Right lobe of liver (tissue), 6 donors: Measurements from ENCODE around the gene DDX39A. TPM values are rescaled to one million over a fixed set of nuclear protein-coding genes. Genes with fewer than 3 reads are reported as not detected.

Experiments
- ATAC-seq, 4 donors: fragments of 200-7000 bp; cut with Tn5 transposase; one replicate each; pipeline ENCODE4 v1.9.1; 2020; ENCODE audit warnings: mild to moderate bottlenecking in 4 of 4, moderate library complexity in 4 of 4
- DNase-seq, 3 donors: peaks; one replicate each; pipeline ENCODE4 v3.0.0-alpha.2; 2020
- H3K27ac ChIP-seq, 3 donors: fragments of 200-600 bp; one replicate each; pipeline ENCODE4 v1.8.0; 2022
- H3K27me3 ChIP-seq, 2 donors: fragments of 200-600 bp; one replicate each; pipeline ENCODE4 v1.8.0; 2022
- H3K36me3 ChIP-seq, 4 donors: fragments of 200-600 bp; sonication (generic) in 1 of 4; one replicate each; pipeline versions ENCODE4 v1.5.1 to v1.8.0; 2017 to 2022; ENCODE audit warnings: control low read depth in 1 of 4
- H3K4me1 ChIP-seq, 4 donors: fragments of 200-600 bp; sonication (generic) in 1 of 4; one replicate each; pipeline versions ENCODE4 v1.5.1 to v1.8.0; 2017 to 2022; ENCODE audit warnings: control low read depth in 1 of 4
- H3K4me3 ChIP-seq, 3 donors: fragments of 200-600 bp; one replicate each; pipeline ENCODE4 v1.8.0; 2022
- H3K9me3 ChIP-seq, 4 donors: fragments of 200-600 bp; sonication (generic) in 1 of 4; one replicate each; pipeline versions ENCODE4 v1.5.1 to v1.8.0; 2017 to 2022; ENCODE audit warnings: control low read depth in 1 of 4
- POLR2A ChIP-seq: fragments of 450-650 bp; IDR thresholded peaks from one replicate; pipeline ENCODE4 v1.6.1; 2017; ENCODE audit warnings: antibody characterized with exemption, mild to moderate bottlenecking
- WGBS: methylation state at CpG from one replicate; pipeline ENCODE4 v1.1.6; 2018; ENCODE audit warnings: low coverage, low lambda C conversion rate; ENCODE audit not compliant: insufficient coverage; ENCODE audit errors: missing lambda C conversion rate; 5-methylcytosine and 5-hydroxymethylcytosine counted together
- intact Hi-C, 2 donors: fragments of 100-400 bp; cut with DNase I; formaldehyde crosslinking; loops; one replicate each; pipeline versions ENCODE4 v1.11.2 to v1.14.1; 2022
- total RNA-seq, 6 experiments: library from RNA; depleted of rRNA in 2 of 6; stranded (reverse); fragments of >200 nt in 2 of 6; fragmentation: NEBNext Ultra II Directional in 3 of 6; extraction: Animal tissue kit (Norgen Biotek cat#: 25700) in 3 of 6; gene quantifications; one replicate each; pipeline versions ENCODE4 v1.1.0 to v1.2.4, GENCODE V29; 2016 to 2023
- TF ChIP-seq, protein P1 (sequence below), 4 donors: fragments of 200-600 bp in 3 of 4; fragments of 450-650 bp in 1 of 4; IDR thresholded peaks; one replicate each; pipeline versions ENCODE4 v1.5.1 to v1.8.0; 2016 to 2022; ENCODE audit warnings: antibody characterized with exemption in 4 of 4, mild to moderate bottlenecking in 2 of 4
- donor health status: DM: no; HTN: yes; CAD: no.
- donor health status: DM: no; HTN: no; CAD: no.
- donor health status: DM: no; HTN: no; CAD: no.
- donor health status: DM: no; HTN: yes; CAD: no.
- donor health status: DM: no; HTN: yes; CAD: no.

Gene DDX39A
- total RNA-seq, 6 experiments from 2014 or later, result 12.9 to 34.5 (median 24.6) TPM

DNA sequence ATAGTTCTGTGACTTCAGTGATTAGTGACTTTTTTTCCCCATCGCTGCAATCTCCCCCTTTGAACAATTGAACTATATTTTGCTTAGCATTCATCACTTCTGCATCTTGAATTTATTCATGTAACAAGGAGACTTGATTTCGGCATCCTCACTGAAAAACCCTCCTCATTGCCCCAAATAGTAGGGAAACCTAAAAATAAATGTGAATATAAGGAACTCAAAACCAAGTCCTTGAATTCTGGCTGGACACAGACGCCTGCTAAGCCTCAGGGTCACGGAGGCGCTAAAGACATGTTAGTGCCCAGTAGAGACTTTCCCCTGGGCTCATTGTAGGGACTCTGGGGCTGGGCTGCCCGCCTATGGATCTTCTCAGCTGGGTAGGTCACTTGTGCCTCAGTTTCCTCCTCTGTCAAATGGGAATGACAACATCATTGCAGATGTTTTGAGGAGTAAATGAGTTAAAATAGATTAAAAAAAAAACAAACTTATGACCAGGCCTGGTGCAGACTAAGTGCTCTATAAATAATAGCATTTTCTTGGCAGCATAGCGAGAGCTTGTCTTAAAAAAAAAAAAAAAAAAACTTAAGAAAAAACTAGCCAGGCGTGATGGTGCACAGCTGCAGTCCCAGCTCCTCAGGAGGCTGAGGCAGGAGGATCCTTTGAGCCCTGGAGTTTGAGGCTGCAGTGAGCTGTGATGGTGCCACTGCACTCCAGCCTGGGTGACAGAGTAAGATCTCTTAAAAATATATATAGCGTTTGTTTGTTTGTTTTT lies 39.7 kb downstream of the DDX39A start:
- intact Hi-C loops, result no loop called here
- WGBS, result 50% methylated on average over 9 of the region's 9 CpGs
- DNase-seq (no peak), ATAC-seq (no peak)
- Histone ChIP-seq H3K36me3 (no peaks in the 10 kb centered on the region), H3K27me3 (no peaks in the 10 kb centered on the region), H3K4me1 (peaks cover 0 to 7% (median 0%) of the 10 kb centered on the region in 4 donors), H3K4me3 (no peak overlapping the region), H3K27ac (no peak overlapping the region), H3K9me3 (no peaks in the 10 kb centered on the region)
- TF ChIP-seq POLR2A, result no peak
- TF ChIP-seq, protein P1, sequence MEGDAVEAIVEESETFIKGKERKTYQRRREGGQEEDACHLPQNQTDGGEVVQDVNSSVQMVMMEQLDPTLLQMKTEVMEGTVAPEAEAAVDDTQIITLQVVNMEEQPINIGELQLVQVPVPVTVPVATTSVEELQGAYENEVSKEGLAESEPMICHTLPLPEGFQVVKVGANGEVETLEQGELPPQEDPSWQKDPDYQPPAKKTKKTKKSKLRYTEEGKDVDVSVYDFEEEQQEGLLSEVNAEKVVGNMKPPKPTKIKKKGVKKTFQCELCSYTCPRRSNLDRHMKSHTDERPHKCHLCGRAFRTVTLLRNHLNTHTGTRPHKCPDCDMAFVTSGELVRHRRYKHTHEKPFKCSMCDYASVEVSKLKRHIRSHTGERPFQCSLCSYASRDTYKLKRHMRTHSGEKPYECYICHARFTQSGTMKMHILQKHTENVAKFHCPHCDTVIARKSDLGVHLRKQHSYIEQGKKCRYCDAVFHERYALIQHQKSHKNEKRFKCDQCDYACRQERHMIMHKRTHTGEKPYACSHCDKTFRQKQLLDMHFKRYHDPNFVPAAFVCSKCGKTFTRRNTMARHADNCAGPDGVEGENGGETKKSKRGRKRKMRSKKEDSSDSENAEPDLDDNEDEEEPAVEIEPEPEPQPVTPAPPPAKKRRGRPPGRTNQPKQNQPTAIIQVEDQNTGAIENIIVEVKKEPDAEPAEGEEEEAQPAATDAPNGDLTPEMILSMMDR (IDR thresholded peaks at IDR 0.05), result no peak

DNA sequence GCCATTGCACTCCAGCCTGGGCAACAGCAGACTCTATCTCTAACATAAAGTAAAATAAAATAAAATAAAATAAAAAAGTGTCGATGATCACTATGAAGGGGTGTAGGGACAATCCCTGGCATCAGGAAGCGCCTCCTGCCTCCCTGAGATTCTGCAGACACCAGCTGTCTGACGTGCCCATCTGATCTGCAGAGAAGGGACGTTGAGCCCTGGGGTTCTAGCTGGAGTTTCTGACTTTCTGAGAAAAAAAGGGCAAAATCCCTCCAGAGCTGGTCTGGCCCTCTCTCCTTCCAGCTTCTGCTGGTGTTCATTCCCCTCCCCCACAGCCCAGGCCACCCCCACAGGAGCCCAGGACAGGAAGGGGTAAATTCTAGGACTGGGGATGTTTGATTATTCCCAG lies 40.3 kb downstream of the DDX39A start:
- ATAC-seq, result no peak
- H3K4me1 ChIP-seq, result peaks cover 0 to 7% (median 0%) of the 10 kb centered on the region in 4 donors

DNA sequence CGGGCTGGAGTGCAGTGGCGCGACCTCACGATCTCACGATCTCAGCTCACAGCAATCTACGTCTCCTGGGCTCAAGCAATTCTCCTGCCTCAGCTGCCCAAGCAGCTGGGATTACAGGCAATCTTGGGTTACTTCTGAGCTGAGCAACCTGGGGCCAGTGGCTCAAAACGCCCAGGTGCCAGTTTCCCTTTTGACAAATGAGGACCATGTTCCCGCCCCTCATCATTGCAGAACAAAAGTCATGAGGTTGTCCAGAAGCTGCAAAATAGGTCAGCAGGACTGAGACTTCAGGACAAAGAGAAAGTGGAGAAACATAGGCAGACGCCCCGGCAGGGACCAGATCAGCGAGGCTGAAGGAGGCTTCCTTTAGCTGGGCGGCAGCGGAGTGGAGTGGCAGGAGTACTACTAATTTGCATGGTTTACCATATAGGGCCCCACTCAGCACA lies 41.2 kb downstream of the DDX39A start:
- Histone ChIP-seq H3K27ac (no peak overlapping the region), H3K27me3 (no peaks in the 10 kb centered on the region), H3K36me3 (no peaks in the 10 kb centered on the region), H3K4me1 (peaks cover 0 to 7% (median 0%) of the 10 kb centered on the region in 4 donors), H3K9me3 (no peaks in the 10 kb centered on the region), H3K4me3 (no peak overlapping the region)
- intact Hi-C loops, result no loop called here
- 55% methylated on average over 10 of the region's 13 CpGs for WGBS
- no peak for ATAC-seq
- no peak for TF ChIP-seq POLR2A
- TF ChIP-seq, protein P1 (IDR thresholded peaks at IDR 0.05), result no peak
- no peak for DNase-seq

More for the DNA sequence above, 40.3 kb downstream of the DDX39A start:
- Histone ChIP-seq H3K27me3 (no peaks in the 10 kb centered on the region), H3K27ac (no peak overlapping the region), H3K4me3 (no peak overlapping the region), H3K36me3 (no peaks in the 10 kb centered on the region), H3K9me3 (no peaks in the 10 kb centered on the region)
- no peak for TF ChIP-seq POLR2A
- TF ChIP-seq, protein P1 (IDR thresholded peaks at IDR 0.05), result no peak
- no peak for DNase-seq
- WGBS, result no CpG with 5 or more reads among the region's 4 CpGs
- intact Hi-C loops, result no loop called here

DNA sequence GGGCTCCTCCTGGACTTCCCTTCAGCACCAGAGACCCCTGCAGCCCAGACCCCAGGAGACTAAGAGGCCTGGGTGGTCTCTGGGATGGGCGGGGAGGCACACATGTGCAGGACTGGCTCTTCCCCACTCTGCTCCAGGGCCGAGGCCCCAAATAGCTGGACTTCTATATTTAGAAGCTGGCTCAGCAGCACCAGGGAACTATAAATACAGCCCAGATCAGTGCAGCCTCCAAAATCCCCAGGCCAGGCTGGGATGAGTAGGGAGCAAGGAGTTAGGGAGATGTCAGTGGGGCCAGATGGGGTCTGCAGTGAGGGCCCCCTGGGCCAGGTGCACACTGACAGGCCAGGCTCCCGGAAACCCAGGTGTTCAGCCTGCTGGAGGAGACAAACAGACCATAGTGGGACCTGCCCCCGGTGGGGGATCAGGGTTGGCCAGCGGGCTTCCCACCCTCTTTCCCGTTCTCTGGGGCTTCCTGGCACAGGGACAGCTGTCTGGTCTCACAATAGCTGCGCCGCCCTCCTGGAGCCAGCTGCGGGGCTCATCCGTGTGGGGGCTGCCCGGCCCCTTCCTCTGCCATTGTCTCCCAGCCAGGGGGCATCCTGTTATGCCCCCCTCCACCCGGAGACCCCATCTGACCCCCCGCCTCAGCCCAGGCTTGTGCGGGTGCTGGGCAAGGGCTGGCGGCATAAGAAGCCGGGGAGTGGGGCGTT lies 43.4 kb downstream of the DDX39A start:
- intact Hi-C loops, result no loop called here
- no peaks in the 10 kb centered on the region for H3K9me3 ChIP-seq
- DNase-seq (peak in 1 of 3 donors; percentile 64), ATAC-seq (peak; percentile 24 to 58 (median 50))
- peak overlapping the region; percentile 36 to 73 (median 69) for H3K27ac ChIP-seq
- no peaks in the 10 kb centered on the region for H3K36me3 ChIP-seq
- no peaks in the 10 kb centered on the region for H3K27me3 ChIP-seq
- WGBS, result 22% methylated on average over 3 of the region's 17 CpGs
- peaks cover 0 to 7% (median 0%) of the 10 kb centered on the region in 4 donors for H3K4me1 ChIP-seq
- TF ChIP-seq, protein P1 (IDR thresholded peaks at IDR 0.05), result no peak
- no peak for TF ChIP-seq POLR2A
- no peak overlapping the region for H3K4me3 ChIP-seq
